SK-N-SH (cell line): ENCODE data around the gene SHROOM3. TPM values are rescaled to one million over a fixed set of nuclear protein-coding genes. Genes with fewer than 3 reads are reported as not detected.

Experiments
- CTCF ChIA-PET: fragments of 300-600, 350-600 bp; formaldehyde crosslinking; extraction: SDS; loops from one replicate; lab custom pipeline; 2021; lab: Yijun Ruan, JAX
- POLR2A ChIA-PET: fragments of 350-600 bp; sonication (Branson Sonifier 250); formaldehyde crosslinking; extraction: SDS; loops from one replicate; lab custom pipeline; 2020; ENCODE audit warnings: antibody characterized with exemption, inconsistent platforms; lab: Yijun Ruan, JAX
- DNase-seq: peaks from one replicate; pipeline ENCODE4 v3.0.0; 2012
- H2AFZ ChIP-seq: fragments of 200-600 bp; sonication (generic); 2 replicates; pipeline ENCODE4 v1.8.1; 2016; ENCODE audit warnings: antibody characterized with exemption, mild to moderate bottlenecking, low read depth
- H3F3A ChIP-seq: fragments of 200-600 bp; sonication (generic); replicated peaks from 2 replicates; pipeline ENCODE3; 2016; ENCODE audit warnings: antibody characterized with exemption, mild to moderate bottlenecking; ENCODE audit not compliant: insufficient read depth
- H3K27ac ChIP-seq, 2 experiments: fragments of 200-500 bp in 1 of 2; fragments of 200-600 bp in 1 of 2; sonication (Bioruptor generic) in 1 of 2; sonication (generic), shearing (Covaris generic) in 1 of 2; 2 replicates each; pipeline versions ENCODE4 v1.5.1 to v1.6.1; 2014 to 2016; ENCODE audit warnings: low read depth in 2 of 2, inconsistent platforms in 1 of 2, low read length in 1 of 2, mild to moderate bottlenecking in 1 of 2, mixed read lengths in 1 of 2
- H3K27me3 ChIP-seq: fragments of 200-600 bp; sonication (generic), shearing (Covaris generic); 2 replicates; pipeline ENCODE4 v1.6.1; 2016; ENCODE audit warnings: mixed run types; ENCODE audit not compliant: insufficient read depth
- H3K36me3 ChIP-seq, 2 experiments: fragments of 200-500 bp in 1 of 2; fragments of 200-600 bp in 1 of 2; sonication (Bioruptor generic) in 1 of 2; sonication (generic) in 1 of 2; replicated peaks in 1 of 2; 2 replicates each; pipeline versions ENCODE3 to v1.5.1; 2014 to 2016; ENCODE audit warnings: low read length in 1 of 2, mild to moderate bottlenecking in 1 of 2; ENCODE audit not compliant: insufficient read depth in 2 of 2, control insufficient read depth in 1 of 2
- H3K4me1 ChIP-seq, 2 experiments: fragments of 200-500 bp in 1 of 2; fragments of 200-600 bp in 1 of 2; sonication (Bioruptor generic) in 1 of 2; sonication (generic), shearing (Covaris generic) in 1 of 2; 2 replicates each; pipeline versions ENCODE4 v1.5.1 to v1.6.1; 2014 to 2016; ENCODE audit warnings: low read depth in 1 of 2, low read length in 1 of 2, mixed run types in 1 of 2; ENCODE audit not compliant: insufficient read depth in 2 of 2, control insufficient read depth in 1 of 2
- H3K4me2 ChIP-seq: fragments of 200-600 bp; sonication (generic), shearing (Covaris generic); 2 replicates; pipeline ENCODE4 v1.6.1; 2017; ENCODE audit warnings: mixed run types
- H3K4me3 ChIP-seq, 2 experiments: fragments of 200-500 bp in 1 of 2; fragments of 200-600 bp in 1 of 2; sonication (Bioruptor generic) in 1 of 2; sonication (generic), shearing (Covaris generic) in 1 of 2; 2 replicates each; pipeline versions ENCODE4 v1.5.1 to v1.8.1; 2014 to 2016; ENCODE audit warnings: low read depth in 2 of 2, inconsistent platforms in 1 of 2, low read length in 1 of 2, mild to moderate bottlenecking in 1 of 2, mixed read lengths in 1 of 2, moderate library complexity in 1 of 2
- H3K79me2 ChIP-seq: fragments of 200-600 bp; sonication (generic); 2 replicates; pipeline ENCODE4 v1.8.1; 2017; ENCODE audit warnings: mild to moderate bottlenecking; ENCODE audit not compliant: insufficient read depth
- H3K9ac ChIP-seq: fragments of 200-600 bp; sonication (generic); 2 replicates; pipeline ENCODE4 v1.6.1; 2017; ENCODE audit warnings: mixed run types
- H3K9me2 ChIP-seq: fragments of 200-600 bp; sonication (generic); 2 replicates; pipeline ENCODE4 v1.6.1; 2017; ENCODE audit warnings: mixed run types
- H3K9me3 ChIP-seq: fragments of 200-600 bp; sonication (generic); 2 replicates; pipeline ENCODE4 v1.6.1; 2017; ENCODE audit warnings: mixed run types, mild to moderate bottlenecking, moderate library complexity
- H4K20me1 ChIP-seq: fragments of 200-600 bp; sonication (generic); 2 replicates; pipeline ENCODE4 v1.6.1; 2017; ENCODE audit warnings: mild to moderate bottlenecking, mixed run types; ENCODE audit not compliant: insufficient read depth
- CHD2 ChIP-seq: fragments of 150-350 bp; IDR thresholded peaks from 2 replicates; pipeline ENCODE4 v1.6.1; 2018; ENCODE audit warnings: low read length; ENCODE audit not compliant: partially characterized antibody
- FOSL2 ChIP-seq: IDR thresholded peaks from 2 replicates; pipeline ENCODE4 v1.4.0; 2012; ENCODE audit warnings: low read depth, mild to moderate bottlenecking, moderate library complexity, borderline replicate concordance
- FOXJ3 ChIP-seq: sonication (generic); formaldehyde crosslinking; IDR thresholded peaks from 2 replicates; pipeline ENCODE4 v1.5.1; 2020; ENCODE audit warnings: mild to moderate bottlenecking, missing genetic modification reagents
- FOXM1 ChIP-seq: IDR thresholded peaks from 2 replicates; pipeline ENCODE4 v1.4.0; 2012; ENCODE audit warnings: low read depth, mild to moderate bottlenecking
- GABPA ChIP-seq: IDR thresholded peaks from 2 replicates; pipeline ENCODE4 v1.4.0; 2012; ENCODE audit warnings: low read depth, mild to moderate bottlenecking
- JUND ChIP-seq: IDR thresholded peaks from 2 replicates; pipeline ENCODE4 v1.4.0; 2012
- MEF2A ChIP-seq: IDR thresholded peaks from 2 replicates; pipeline ENCODE4 v1.4.0; 2012; ENCODE audit warnings: low read depth, borderline replicate concordance
- MXI1 ChIP-seq: IDR thresholded peaks from 2 replicates; pipeline ENCODE4 v1.6.1; 2012; ENCODE audit warnings: mild to moderate bottlenecking, low read depth, low read length, improper control_type of control experiment
- NRF1 ChIP-seq: IDR thresholded peaks from 2 replicates; pipeline ENCODE4 v1.6.1; 2012; ENCODE audit warnings: low read depth, mild to moderate bottlenecking, low read length
- POLR2AphosphoS5 ChIP-seq: IDR thresholded peaks from 2 replicates; pipeline ENCODE4 v1.6.1; 2012; ENCODE audit warnings: low read depth, low read length
- RAD21 ChIP-seq: IDR thresholded peaks from 2 replicates; pipeline ENCODE4 v1.6.1; 2012; ENCODE audit warnings: mild to moderate bottlenecking, low read length
- RFX5 ChIP-seq: IDR thresholded peaks from 2 replicates; pipeline ENCODE4 v1.6.1; 2012; ENCODE audit warnings: mild to moderate bottlenecking, improper control_type of control experiment, low read length
- SMC3 ChIP-seq: IDR thresholded peaks from 2 replicates; pipeline ENCODE4 v1.6.1; 2012; ENCODE audit warnings: low read depth, low read length, improper control_type of control experiment
- WGBS: methylation state at CpG from one replicate; pipeline ENCODE4 v1.1.6; 2017; ENCODE audit warnings: low lambda C conversion rate; 5-methylcytosine and 5-hydroxymethylcytosine counted together
- polyA plus RNA-seq, 3 experiments: library from polyadenylated mRNA; depleted of rRNA; stranded (reverse); fragments of >200 nt; gene quantifications; 2 replicates each; pipeline ENCODE4 v1.2.3, GENCODE V29; 2012
- TF ChIP-seq, protein P1 (sequence below): fragments of 150-350 bp; IDR thresholded peaks from 2 replicates; pipeline ENCODE4 v1.6.1; 2016; ENCODE audit warnings: mild to moderate bottlenecking, low read depth, low read length
- TF ChIP-seq, protein P2 (sequence below): IDR thresholded peaks from 2 replicates; pipeline ENCODE4 v1.4.0; 2012; ENCODE audit warnings: low read depth
- TF ChIP-seq, protein P3 (sequence below): IDR thresholded peaks from 2 replicates; pipeline ENCODE4 v1.4.0; 2012; ENCODE audit warnings: low read depth, borderline replicate concordance
- TF ChIP-seq, protein P4 (sequence below): IDR thresholded peaks from 2 replicates; pipeline ENCODE4 v1.4.0; 2012; ENCODE audit warnings: low read depth, borderline replicate concordance
- TF ChIP-seq, protein P5 (sequence below): IDR thresholded peaks from 2 replicates; pipeline ENCODE4 v1.6.1; 2012; ENCODE audit warnings: mild to moderate bottlenecking, low read depth, low read length, moderate library complexity
- TF ChIP-seq, protein P6 (sequence below): IDR thresholded peaks from 2 replicates; pipeline ENCODE4; 2012

Gene SHROOM3
- polyA plus RNA-seq, 1 of the 3 experiments (the other 2 are of a cell fraction): 4.3 TPM

DNA sequence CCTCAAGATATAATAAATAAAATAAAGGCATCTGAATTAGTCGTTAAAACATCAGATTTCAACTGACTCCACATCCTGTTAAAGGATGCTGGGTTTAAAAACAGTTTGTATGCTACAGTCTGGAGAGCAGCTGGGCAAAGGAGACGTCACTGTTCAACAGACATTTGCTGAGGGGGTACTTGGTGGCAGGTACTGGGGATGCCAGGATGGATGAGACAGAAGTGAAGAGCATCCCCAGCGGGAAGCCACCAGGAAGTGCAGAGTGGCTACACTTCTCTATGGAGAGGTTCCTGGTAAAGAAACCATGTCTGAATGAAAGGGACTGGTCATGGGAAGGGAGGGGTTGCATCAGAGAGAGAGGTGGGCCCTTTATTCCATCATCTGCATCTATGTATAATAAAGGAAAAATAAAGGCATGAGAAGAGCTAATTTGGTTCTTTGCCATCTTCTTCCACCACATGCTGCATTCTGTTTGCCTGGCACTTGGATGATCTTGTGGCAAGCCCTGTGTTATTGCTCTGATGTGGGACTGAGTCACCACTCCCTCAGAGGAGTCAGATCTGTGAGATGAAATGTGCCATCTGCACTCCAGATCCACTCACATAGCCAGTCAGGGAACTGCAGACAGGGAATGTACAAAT lies 318.0 kb downstream of the SHROOM3 start (continued):
- TF ChIP-seq, protein P1, sequence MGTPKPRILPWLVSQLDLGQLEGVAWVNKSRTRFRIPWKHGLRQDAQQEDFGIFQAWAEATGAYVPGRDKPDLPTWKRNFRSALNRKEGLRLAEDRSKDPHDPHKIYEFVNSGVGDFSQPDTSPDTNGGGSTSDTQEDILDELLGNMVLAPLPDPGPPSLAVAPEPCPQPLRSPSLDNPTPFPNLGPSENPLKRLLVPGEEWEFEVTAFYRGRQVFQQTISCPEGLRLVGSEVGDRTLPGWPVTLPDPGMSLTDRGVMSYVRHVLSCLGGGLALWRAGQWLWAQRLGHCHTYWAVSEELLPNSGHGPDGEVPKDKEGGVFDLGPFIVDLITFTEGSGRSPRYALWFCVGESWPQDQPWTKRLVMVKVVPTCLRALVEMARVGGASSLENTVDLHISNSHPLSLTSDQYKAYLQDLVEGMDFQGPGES: no peak
- TF ChIP-seq, protein P2, sequence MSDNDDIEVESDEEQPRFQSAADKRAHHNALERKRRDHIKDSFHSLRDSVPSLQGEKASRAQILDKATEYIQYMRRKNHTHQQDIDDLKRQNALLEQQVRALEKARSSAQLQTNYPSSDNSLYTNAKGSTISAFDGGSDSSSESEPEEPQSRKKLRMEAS: peak; percentile 78
- TF ChIP-seq, protein P3, sequence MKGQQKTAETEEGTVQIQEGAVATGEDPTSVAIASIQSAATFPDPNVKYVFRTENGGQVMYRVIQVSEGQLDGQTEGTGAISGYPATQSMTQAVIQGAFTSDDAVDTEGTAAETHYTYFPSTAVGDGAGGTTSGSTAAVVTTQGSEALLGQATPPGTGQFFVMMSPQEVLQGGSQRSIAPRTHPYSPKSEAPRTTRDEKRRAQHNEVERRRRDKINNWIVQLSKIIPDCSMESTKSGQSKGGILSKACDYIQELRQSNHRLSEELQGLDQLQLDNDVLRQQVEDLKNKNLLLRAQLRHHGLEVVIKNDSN: no peak; the same call in 1 of the 2 replicates
- TF ChIP-seq MXI1 (peak; percentile 60; the same call in 1 of the 2 replicates), JUND (peak; percentile 92)
- TF ChIP-seq, protein P4, sequence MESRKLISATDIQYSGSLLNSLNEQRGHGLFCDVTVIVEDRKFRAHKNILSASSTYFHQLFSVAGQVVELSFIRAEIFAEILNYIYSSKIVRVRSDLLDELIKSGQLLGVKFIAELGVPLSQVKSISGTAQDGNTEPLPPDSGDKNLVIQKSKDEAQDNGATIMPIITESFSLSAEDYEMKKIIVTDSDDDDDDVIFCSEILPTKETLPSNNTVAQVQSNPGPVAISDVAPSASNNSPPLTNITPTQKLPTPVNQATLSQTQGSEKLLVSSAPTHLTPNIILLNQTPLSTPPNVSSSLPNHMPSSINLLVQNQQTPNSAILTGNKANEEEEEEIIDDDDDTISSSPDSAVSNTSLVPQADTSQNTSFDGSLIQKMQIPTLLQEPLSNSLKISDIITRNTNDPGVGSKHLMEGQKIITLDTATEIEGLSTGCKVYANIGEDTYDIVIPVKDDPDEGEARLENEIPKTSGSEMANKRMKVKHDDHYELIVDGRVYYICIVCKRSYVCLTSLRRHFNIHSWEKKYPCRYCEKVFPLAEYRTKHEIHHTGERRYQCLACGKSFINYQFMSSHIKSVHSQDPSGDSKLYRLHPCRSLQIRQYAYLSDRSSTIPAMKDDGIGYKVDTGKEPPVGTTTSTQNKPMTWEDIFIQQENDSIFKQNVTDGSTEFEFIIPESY: peak; percentile 23; the same call in 1 of the 2 replicates

DNA sequence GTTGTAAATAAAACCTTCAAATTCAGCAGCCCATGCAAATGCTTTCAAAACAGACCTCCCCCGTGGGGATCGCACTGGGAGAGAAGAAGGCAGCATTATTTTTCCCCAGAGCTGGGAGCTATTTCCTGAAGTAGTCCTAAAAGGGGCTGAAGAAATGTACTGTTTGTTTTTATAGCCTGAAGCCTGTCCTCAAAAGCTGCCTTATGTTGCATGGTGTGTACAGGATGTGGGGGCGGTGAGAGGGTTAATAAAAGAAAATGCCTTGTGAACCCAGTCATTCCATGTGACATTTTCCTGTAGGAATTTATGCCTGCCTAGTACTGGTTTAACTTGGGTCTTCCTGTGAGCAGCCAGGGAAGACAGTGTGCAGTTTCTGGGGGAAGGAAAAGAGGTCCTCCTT lies 318.8 kb downstream of the SHROOM3 start:
- Histone ChIP-seq H4K20me1 (no peaks in the 10 kb centered on the region), H3K27ac (peak overlapping the region; percentile 92 to 100), H3K4me3 (peak overlapping the region in 1 of 2 experiments; percentile 40; a peak in 1 of 4 replicates), H3F3A (peaks cover 39% of the 10 kb centered on the region), H3K4me2 (peak overlapping the region; percentile 78), H2AFZ (no peak overlapping the region), H3K9me3 (no peaks in the 10 kb centered on the region), H3K4me1 (peaks cover 20 to 27% of the 10 kb centered on the region in 2 experiments), H3K9me2 (no peaks in the 10 kb centered on the region), H3K36me3 (peaks cover 43 to 50% of the 10 kb centered on the region in 2 experiments), H3K79me2 (peaks cover 52% of the 10 kb centered on the region), H3K9ac (peak overlapping the region; percentile 88), H3K27me3 (no peaks in the 10 kb centered on the region)
- 19% methylated on average over 3 of the region's 3 CpGs for WGBS
- DNase-seq: no peak
- POLR2A ChIA-PET: no interaction called here
- CTCF ChIA-PET: interaction anchor here (0.6 to 1.5 kb wide), 4 partner anchors 233 to 353 kb away, joined by 3 to 8 read pairs (median 4); no protein-coding TSS in a partner anchor
- TF ChIP-seq RFX5: no peak
- TF ChIP-seq FOXM1: no peak
- TF ChIP-seq, protein P1: no peak
- no peak for TF ChIP-seq SMC3
- no peak for TF ChIP-seq GABPA
- no peak for TF ChIP-seq FOXJ3
- no peak for TF ChIP-seq NRF1
- TF ChIP-seq, protein P2: peak; percentile 78
- TF ChIP-seq FOSL2: peak; percentile 80
- TF ChIP-seq RAD21: no peak
- TF ChIP-seq CHD2: no peak
- peak; percentile 52; the same call in 1 of the 2 replicates for TF ChIP-seq POLR2AphosphoS5
- TF ChIP-seq MEF2A: no peak; the same call in 1 of the 2 replicates
- TF ChIP-seq JUND: peak; percentile 62
- TF ChIP-seq, protein P5, sequence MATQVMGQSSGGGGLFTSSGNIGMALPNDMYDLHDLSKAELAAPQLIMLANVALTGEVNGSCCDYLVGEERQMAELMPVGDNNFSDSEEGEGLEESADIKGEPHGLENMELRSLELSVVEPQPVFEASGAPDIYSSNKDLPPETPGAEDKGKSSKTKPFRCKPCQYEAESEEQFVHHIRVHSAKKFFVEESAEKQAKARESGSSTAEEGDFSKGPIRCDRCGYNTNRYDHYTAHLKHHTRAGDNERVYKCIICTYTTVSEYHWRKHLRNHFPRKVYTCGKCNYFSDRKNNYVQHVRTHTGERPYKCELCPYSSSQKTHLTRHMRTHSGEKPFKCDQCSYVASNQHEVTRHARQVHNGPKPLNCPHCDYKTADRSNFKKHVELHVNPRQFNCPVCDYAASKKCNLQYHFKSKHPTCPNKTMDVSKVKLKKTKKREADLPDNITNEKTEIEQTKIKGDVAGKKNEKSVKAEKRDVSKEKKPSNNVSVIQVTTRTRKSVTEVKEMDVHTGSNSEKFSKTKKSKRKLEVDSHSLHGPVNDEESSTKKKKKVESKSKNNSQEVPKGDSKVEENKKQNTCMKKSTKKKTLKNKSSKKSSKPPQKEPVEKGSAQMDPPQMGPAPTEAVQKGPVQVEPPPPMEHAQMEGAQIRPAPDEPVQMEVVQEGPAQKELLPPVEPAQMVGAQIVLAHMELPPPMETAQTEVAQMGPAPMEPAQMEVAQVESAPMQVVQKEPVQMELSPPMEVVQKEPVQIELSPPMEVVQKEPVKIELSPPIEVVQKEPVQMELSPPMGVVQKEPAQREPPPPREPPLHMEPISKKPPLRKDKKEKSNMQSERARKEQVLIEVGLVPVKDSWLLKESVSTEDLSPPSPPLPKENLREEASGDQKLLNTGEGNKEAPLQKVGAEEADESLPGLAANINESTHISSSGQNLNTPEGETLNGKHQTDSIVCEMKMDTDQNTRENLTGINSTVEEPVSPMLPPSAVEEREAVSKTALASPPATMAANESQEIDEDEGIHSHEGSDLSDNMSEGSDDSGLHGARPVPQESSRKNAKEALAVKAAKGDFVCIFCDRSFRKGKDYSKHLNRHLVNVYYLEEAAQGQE: no peak
- TF ChIP-seq, protein P6, sequence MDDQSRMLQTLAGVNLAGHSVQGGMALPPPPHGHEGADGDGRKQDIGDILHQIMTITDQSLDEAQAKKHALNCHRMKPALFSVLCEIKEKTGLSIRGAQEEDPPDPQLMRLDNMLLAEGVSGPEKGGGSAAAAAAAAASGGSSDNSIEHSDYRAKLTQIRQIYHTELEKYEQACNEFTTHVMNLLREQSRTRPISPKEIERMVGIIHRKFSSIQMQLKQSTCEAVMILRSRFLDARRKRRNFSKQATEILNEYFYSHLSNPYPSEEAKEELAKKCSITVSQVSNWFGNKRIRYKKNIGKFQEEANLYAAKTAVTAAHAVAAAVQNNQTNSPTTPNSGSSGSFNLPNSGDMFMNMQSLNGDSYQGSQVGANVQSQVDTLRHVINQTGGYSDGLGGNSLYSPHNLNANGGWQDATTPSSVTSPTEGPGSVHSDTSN: peak; percentile 63
